Neuronal stem cell (in vitro differentiated cells): ENCODE measurements around the gene STX11.

ENCODE experiments used
- DNase-seq: peaks from one replicate; pipeline ENCODE4 v3.0.0-alpha.2; 2013; ENCODE audit warnings: low spot score
- H2AFZ ChIP-seq: one replicate; pipeline ENCODE4 v1.6.1; 2013; ENCODE audit warnings: mild to moderate bottlenecking, low read length, inconsistent platforms
- H2AK5ac ChIP-seq: 2 replicates; pipeline ENCODE4 v1.6.1; 2013; ENCODE audit warnings: low read depth, mild to moderate bottlenecking, inconsistent platforms, low read length, moderate library complexity, mixed read lengths
- H2BK120ac ChIP-seq: 2 replicates; pipeline ENCODE4 v1.6.1; 2013; ENCODE audit warnings: low read depth, mild to moderate bottlenecking, inconsistent platforms, low read length, moderate library complexity, mixed read lengths
- H2BK12ac ChIP-seq: one replicate; pipeline ENCODE4 v1.6.1; 2013; ENCODE audit warnings: low read length, inconsistent platforms
- H2BK15ac ChIP-seq: 2 replicates; pipeline ENCODE4 v1.6.1; 2013; ENCODE audit warnings: mild to moderate bottlenecking, low read length, inconsistent platforms, mixed read lengths
- H2BK5ac ChIP-seq: one replicate; pipeline ENCODE4 v1.6.1; 2013; ENCODE audit warnings: inconsistent platforms, mild to moderate bottlenecking, low read length, moderate library complexity
- H3K14ac ChIP-seq: one replicate; pipeline ENCODE4 v1.6.1; 2013; ENCODE audit warnings: low read length, inconsistent platforms
- H3K18ac ChIP-seq: 2 replicates; pipeline ENCODE4 v1.6.1; 2013; ENCODE audit warnings: low read length, inconsistent platforms
- H3K23ac ChIP-seq: 2 replicates; pipeline ENCODE4 v1.6.1; 2013; ENCODE audit warnings: low read depth, mild to moderate bottlenecking, mixed read lengths, low read length, inconsistent platforms; ENCODE audit not compliant: poor library complexity
- H3K27ac ChIP-seq: replicated peaks from 3 replicates; pipeline ENCODE4 v1.5.1; 2013; ENCODE audit warnings: low read length, inconsistent platforms
- H3K27me3 ChIP-seq, 3 experiments: 2 replicates each; pipeline ENCODE4 v1.6.1; 2013; ENCODE audit warnings: low read length in 3 of 3, mild to moderate bottlenecking in 2 of 3, inconsistent platforms in 1 of 3, low read depth in 1 of 3, mixed read lengths in 1 of 3, moderate library complexity in 1 of 3; ENCODE audit not compliant: control insufficient read depth in 3 of 3, insufficient read depth in 3 of 3
- H3K36me3 ChIP-seq, 2 donors: replicated peaks in 1 of 2; 2 replicates each; pipeline ENCODE4 v1.6.1; 2013; ENCODE audit warnings: low read length in 2 of 2; ENCODE audit not compliant: control insufficient read depth in 2 of 2, insufficient read depth in 2 of 2
- H3K4ac ChIP-seq: 2 replicates; pipeline ENCODE4 v1.6.1; 2013; ENCODE audit warnings: inconsistent platforms, mild to moderate bottlenecking, low read length, moderate library complexity
- H3K4me1 ChIP-seq, 2 donors: 1 replicate in 1 of 2; 2 replicates in 1 of 2; pipeline ENCODE4 v1.6.1; 2013; ENCODE audit warnings: low read length in 2 of 2, low read depth in 1 of 2; ENCODE audit not compliant: control insufficient read depth in 2 of 2, insufficient read depth in 1 of 2
- H3K4me2 ChIP-seq: one replicate; pipeline ENCODE4 v1.6.1; 2013; ENCODE audit warnings: mild to moderate bottlenecking, low read length, inconsistent platforms; ENCODE audit not compliant: insufficient read depth, poor library complexity, severe bottlenecking
- H3K4me3 ChIP-seq, 2 donors: 2 replicates each; pipeline ENCODE4 v1.5.1; 2013; ENCODE audit warnings: low read length in 2 of 2, mild to moderate bottlenecking in 2 of 2, inconsistent platforms in 1 of 2, moderate library complexity in 1 of 2
- H3K79me1 ChIP-seq: one replicate; pipeline ENCODE4 v1.6.1; 2013; ENCODE audit warnings: low read depth, mild to moderate bottlenecking, inconsistent platforms, low read length, moderate library complexity
- H3K9ac ChIP-seq: one replicate; pipeline ENCODE4 v1.6.1; 2013; ENCODE audit warnings: mild to moderate bottlenecking, low read depth, low read length, inconsistent platforms; ENCODE audit not compliant: poor library complexity
- H3K9me3 ChIP-seq, 2 donors: replicated peaks in 1 of 2; 2 replicates each; pipeline versions ENCODE3 to v1.6.1; 2013; ENCODE audit warnings: low read length in 2 of 2, mild to moderate bottlenecking in 2 of 2, inconsistent platforms in 1 of 2, low read depth in 1 of 2, mixed read lengths in 1 of 2, moderate library complexity in 1 of 2; ENCODE audit not compliant: control insufficient read depth in 2 of 2, insufficient read depth in 1 of 2
- H4K8ac ChIP-seq: one replicate; pipeline ENCODE4 v1.6.1; 2013; ENCODE audit warnings: low read depth, mild to moderate bottlenecking, inconsistent platforms, low read length, moderate library complexity
- H4K91ac ChIP-seq: one replicate; pipeline ENCODE4 v1.6.1; 2013; ENCODE audit warnings: low read length, low read depth, mild to moderate bottlenecking, inconsistent platforms; ENCODE audit not compliant: poor library complexity
- WGBS, 2 donors: extraction: QIAGEN DNeasy Blood & Tissue Kit; methylation state at CpG; one replicate each; pipeline ENCODE4 v1.1.7; 2013; ENCODE audit warnings: missing lambda C conversion rate in 2 of 2, mixed read lengths in 1 of 2; ENCODE audit not compliant: insufficient read length in 2 of 2, insufficient replicate concordance in 1 of 2; ENCODE audit errors: extremely low coverage in 2 of 2; 5-methylcytosine and 5-hydroxymethylcytosine counted together

STX11 gene

GRCh38 chr6:144158133-144158532 lies 7.8 kb downstream of the STX11 start:
- Histone ChIP-seq H4K8ac (no peak overlapping the region), H3K9me3 (no peaks in the 10 kb centered on the region), H3K9ac (no peak overlapping the region), H3K27me3 (peaks cover 0 to 18% (median 0%) of the 10 kb centered on the region in 3 experiments), H3K27ac (no peak overlapping the region), H2BK120ac (no peak overlapping the region), H2AFZ (no peak overlapping the region), H4K91ac (no peak overlapping the region), H2AK5ac (no peak overlapping the region), H3K4me3 (no peak overlapping the region), H2BK12ac (no peak overlapping the region), H2BK5ac (no peak overlapping the region), H3K18ac (no peak overlapping the region), H3K4me1 (peaks cover 5 to 14% of the 10 kb centered on the region in 2 donors), H3K4ac (no peak overlapping the region), H3K79me1 (no peaks in the 10 kb centered on the region), H3K36me3 (no peaks in the 10 kb centered on the region), H3K14ac (no peak overlapping the region), H3K4me2 (no peak overlapping the region), H2BK15ac (no peak overlapping the region), H3K23ac (no peak overlapping the region)
- no CpG with 5 or more reads among the region's 3 CpGs for WGBS, 2 donors
- DNase-seq = no peak

GRCh38 chr6:144159223-144159622 lies 8.9 kb downstream of the STX11 start:
- Histone ChIP-seq H3K79me1 (no peaks in the 10 kb centered on the region), H3K4me2 (no peak overlapping the region), H2BK5ac (no peak overlapping the region), H2BK120ac (no peak overlapping the region), H2BK15ac (no peak overlapping the region), H3K4ac (no peak overlapping the region), H2AK5ac (no peak overlapping the region), H2BK12ac (no peak overlapping the region), H4K8ac (no peak overlapping the region), H2AFZ (no peak overlapping the region), H3K9me3 (no peaks in the 10 kb centered on the region), H3K14ac (no peak overlapping the region), H3K36me3 (no peaks in the 10 kb centered on the region), H3K4me1 (peaks cover 5 to 14% of the 10 kb centered on the region in 2 donors), H3K27ac (no peak overlapping the region), H4K91ac (no peak overlapping the region), H3K18ac (no peak overlapping the region), H3K27me3 (peaks cover 0 to 8% (median 0%) of the 10 kb centered on the region in 3 experiments), H3K23ac (no peak overlapping the region), H3K4me3 (no peak overlapping the region), H3K9ac (no peak overlapping the region)
- no peak for DNase-seq
- no CpG with 5 or more reads among the region's 5 CpGs for WGBS, 2 donors

- Histone ChIP-seq H3K9me3 (no peaks in the 10 kb centered on the region), H2BK5ac (no peak overlapping the region), H2BK120ac (no peak overlapping the region), H3K27ac (no peak overlapping the region), H2BK15ac (no peak overlapping the region), H3K4me1 (peaks cover 5 to 14% of the 10 kb centered on the region in 2 donors), H3K4me2 (no peak overlapping the region), H3K4ac (no peak overlapping the region), H2AK5ac (no peak overlapping the region), H3K23ac (no peak overlapping the region), H3K18ac (no peak overlapping the region), H3K4me3 (no peak overlapping the region), H2BK12ac (no peak overlapping the region), H3K27me3 (peaks cover 0 to 4% (median 0%) of the 10 kb centered on the region in 3 experiments), H3K36me3 (no peaks in the 10 kb centered on the region), H4K91ac (no peak overlapping the region), H3K9ac (no peak overlapping the region), H3K14ac (no peak overlapping the region), H3K79me1 (no peaks in the 10 kb centered on the region), H4K8ac (no peak overlapping the region), H2AFZ (no peak overlapping the region)
- DNase-seq = no peak
- no CpG with 5 or more reads among the region's 4 CpGs for WGBS, 2 donors
Observed at GRCh38 chr6:144159742-144160141, 9.4 kb downstream of the STX11 start.

GRCh38 chr6:144160431-144161005 lies 10.2 kb downstream of the STX11 start:
- H4K91ac ChIP-seq = no peak overlapping the region

More at GRCh38 chr6:144160431-144161005, 10.2 kb downstream of the STX11 start:
- Histone ChIP-seq H3K27ac (no peak overlapping the region), H4K8ac (no peak overlapping the region), H3K18ac (no peak overlapping the region), H3K9me3 (no peaks in the 10 kb centered on the region), H3K9ac (no peak overlapping the region), H3K79me1 (no peaks in the 10 kb centered on the region), H2BK15ac (no peak overlapping the region), H3K4me2 (no peak overlapping the region), H3K23ac (no peak overlapping the region), H2AK5ac (no peak overlapping the region), H2BK12ac (no peak overlapping the region), H2BK5ac (no peak overlapping the region), H3K4me3 (no peak overlapping the region), H3K27me3 (peaks cover 0 to 2% (median 0%) of the 10 kb centered on the region in 3 experiments), H2AFZ (no peak overlapping the region), H3K4me1 (peaks cover 5 to 14% of the 10 kb centered on the region in 2 donors), H2BK120ac (no peak overlapping the region), H3K14ac (no peak overlapping the region), H3K36me3 (no peaks in the 10 kb centered on the region), H3K4ac (no peak overlapping the region)
- no CpG with 5 or more reads among the region's 2 CpGs for WGBS, 2 donors
- no peak for DNase-seq
